HG02642 (cell line): ENCODE results near the gene PKNOX1.
"Not testable (repeated sequence)": the region's sequence is repeated elsewhere in the genome, so short reads cannot be mapped to it uniquely, and the experiment has no call there.

ENCODE experiments used
- ATAC-seq: cut with Tn5 transposase; IDR thresholded peaks from one replicate; pipeline ENCODE4 v1.9.1; 2021; ENCODE audit warnings: mild to moderate bottlenecking; ENCODE audit not compliant: unreplicated experiment, poor library complexity

The PKNOX1 gene

DNA sequence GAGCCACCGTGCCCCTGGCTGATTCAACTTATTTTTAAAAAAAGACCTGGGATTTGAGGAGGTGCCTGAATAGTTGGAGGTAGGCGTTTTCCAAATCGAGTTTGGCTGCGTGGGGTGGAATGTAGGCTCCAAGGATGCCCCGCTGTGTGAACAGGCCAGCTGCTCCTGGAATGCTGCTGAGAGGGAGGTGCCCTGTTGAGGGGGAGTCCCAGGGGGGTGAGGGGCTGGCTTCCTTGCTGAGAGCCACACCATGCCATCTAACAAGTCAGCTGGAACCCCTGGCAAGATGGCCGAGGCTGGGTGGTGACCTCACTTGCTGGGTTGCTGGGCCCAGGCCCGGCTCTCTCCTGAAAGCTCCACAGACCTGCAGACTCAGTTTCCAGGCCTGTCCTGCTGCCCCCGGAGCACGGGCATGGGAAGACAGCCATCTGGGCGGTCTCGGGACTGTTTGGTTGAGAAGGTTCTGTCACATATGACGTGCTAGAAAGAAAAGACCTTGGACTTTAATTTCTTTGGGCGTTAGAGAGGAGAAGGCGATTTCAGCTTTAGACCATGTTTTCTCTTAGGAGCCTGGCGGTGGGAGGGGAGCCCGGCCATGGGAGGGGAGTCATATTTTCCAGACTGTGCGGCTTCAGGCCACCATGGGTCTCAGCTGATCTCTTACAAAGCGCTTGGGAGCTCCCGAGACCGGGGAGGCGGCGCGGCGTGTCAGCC lies 108.4 kb downstream of the PKNOX1 start:
- not testable (repeated sequence) for ATAC-seq
